GM23338 (cell line): Measurements from ENCODE around the gene DUSP5. TPM values are rescaled to one million over a fixed set of nuclear protein-coding genes. Genes with fewer than 3 reads are reported as not detected.

ENCODE experiments used
- ATAC-seq: fragments of 200-7000 bp; cut with Tn5 transposase; 3 replicates; pipeline ENCODE4 v1.9.1; 2020
- DNase-seq: peaks from one replicate; pipeline ENCODE4 v3.0.0-alpha.2; 2015; ENCODE audit warnings: low spot score
- H2AFZ ChIP-seq: fragments of 200-600 bp; sonication (generic); 2 replicates; pipeline ENCODE4 v1.8.0; 2016; ENCODE audit warnings: antibody characterized with exemption, mild to moderate bottlenecking, moderate library complexity
- H3F3A ChIP-seq: fragments of 200-600 bp; sonication (generic); replicated peaks from 2 replicates; pipeline ENCODE4 v1.8.0; 2017; ENCODE audit warnings: antibody characterized with exemption, mixed run types, low read depth
- H3K27ac ChIP-seq: fragments of 200-600 bp; sonication (generic); 2 replicates; pipeline ENCODE4 v1.6.1; 2016; ENCODE audit warnings: low read depth
- H3K27me3 ChIP-seq: fragments of 200-600 bp; sonication (generic); 2 replicates; pipeline ENCODE4 v1.8.0; 2016; ENCODE audit warnings: mild to moderate bottlenecking, mixed run types, moderate library complexity; ENCODE audit not compliant: insufficient read depth
- H3K36me3 ChIP-seq: fragments of 200-600 bp; sonication (generic); 2 replicates; pipeline ENCODE4 v1.8.0; 2016; ENCODE audit warnings: mild to moderate bottlenecking; ENCODE audit not compliant: insufficient read depth
- H3K4me1 ChIP-seq: fragments of 200-600 bp; sonication (generic); 2 replicates; pipeline ENCODE4 v1.8.0; 2016; ENCODE audit warnings: mild to moderate bottlenecking, moderate library complexity; ENCODE audit not compliant: insufficient read depth
- H3K4me2 ChIP-seq: fragments of 200-600 bp; sonication (generic); 2 replicates; pipeline ENCODE4 v1.7.1; 2017; ENCODE audit warnings: mixed run types
- H3K4me3 ChIP-seq: fragments of 200-600 bp; sonication (generic); 2 replicates; pipeline ENCODE4 v1.6.1; 2016; ENCODE audit warnings: mixed run types
- H3K79me2 ChIP-seq: fragments of 200-600 bp; sonication (generic); replicated peaks from 2 replicates; pipeline ENCODE4 v1.8.0; 2017; ENCODE audit warnings: mild to moderate bottlenecking; ENCODE audit not compliant: insufficient read depth
- H3K9me2 ChIP-seq: fragments of 200-600 bp; sonication (generic); 2 replicates; pipeline ENCODE4 v1.8.0; 2017; ENCODE audit not compliant: insufficient read depth
- H4K20me1 ChIP-seq: fragments of 200-600 bp; sonication (generic); replicated peaks from 2 replicates; pipeline ENCODE4 v1.8.0; 2017; ENCODE audit warnings: mild to moderate bottlenecking; ENCODE audit not compliant: insufficient read depth
- H3K27ac Mint-ChIP-seq: 2 replicates; pipeline ENCODE4 v1.8.0; 2020; ENCODE audit warnings: inconsistent platforms, mild to moderate bottlenecking, moderate library complexity, mixed read lengths
- H3K27me3 Mint-ChIP-seq: 3 replicates; pipeline ENCODE4 v1.8.0; 2022; ENCODE audit warnings: low read depth, mild to moderate bottlenecking, moderate library complexity, mixed read lengths, inconsistent platforms; ENCODE audit not compliant: insufficient read depth, poor library complexity
- H3K36me3 Mint-ChIP-seq: 3 replicates; pipeline ENCODE4 v1.8.0; 2021; ENCODE audit warnings: low read depth, mild to moderate bottlenecking, inconsistent platforms, moderate library complexity, mixed read lengths
- H3K4me1 Mint-ChIP-seq: 3 replicates; pipeline ENCODE4 v1.8.0; 2020; ENCODE audit warnings: mild to moderate bottlenecking, inconsistent platforms, mixed read lengths
- H3K4me3 Mint-ChIP-seq: 3 replicates; pipeline ENCODE4 v1.8.0; 2021; ENCODE audit warnings: moderate library complexity, mild to moderate bottlenecking, inconsistent platforms, mixed read lengths
- H3K9me3 Mint-ChIP-seq: 3 replicates; pipeline ENCODE4 v1.8.0; 2020; ENCODE audit warnings: moderate library complexity, mild to moderate bottlenecking, inconsistent platforms, mixed read lengths
- CREB1 ChIP-seq: fragments of 250-450 bp; sonication (Bioruptor Pico); IDR thresholded peaks from 2 replicates; pipeline ENCODE4 v1.5.0; 2020; ENCODE audit warnings: low read depth, mild to moderate bottlenecking, moderate library complexity
- EZH2 ChIP-seq: fragments of 200-600 bp; sonication (generic); IDR thresholded peaks from one replicate; pipeline ENCODE4 v1.8.0; 2017; ENCODE audit warnings: antibody characterized with exemption, mild to moderate bottlenecking, low read depth; ENCODE audit not compliant: unreplicated experiment
- EZH2phosphoT487 ChIP-seq: fragments of 200-600 bp; sonication (generic); IDR thresholded peaks from one replicate; pipeline ENCODE4 v1.8.1; 2018; ENCODE audit warnings: antibody characterized with exemption; ENCODE audit not compliant: unreplicated experiment
- JUNB ChIP-seq: IDR thresholded peaks from one replicate; pipeline ENCODE4 v1.6.1; 2016; ENCODE audit warnings: antibody characterized with exemption; ENCODE audit not compliant: unreplicated experiment
- NANOG ChIP-seq: IDR thresholded peaks from 2 replicates; pipeline ENCODE4 v1.6.1; 2016; ENCODE audit warnings: antibody characterized with exemption, borderline replicate concordance
- POLR2AphosphoS5 ChIP-seq: IDR thresholded peaks from 2 replicates; pipeline ENCODE4 v1.6.1; 2016; ENCODE audit warnings: antibody characterized with exemption, low read depth
- STAT1 ChIP-seq: IDR thresholded peaks from one replicate; pipeline ENCODE4 v1.6.1; 2016; ENCODE audit warnings: antibody characterized with exemption; ENCODE audit not compliant: unreplicated experiment
- ZNF114 ChIP-seq: fragments of 250-450 bp; sonication (Bioruptor Pico); IDR thresholded peaks from 2 replicates; pipeline ENCODE4 v1.5.0; 2020; ENCODE audit warnings: mild to moderate bottlenecking, moderate library complexity
- ZNF331 ChIP-seq: fragments of 250-450 bp; sonication (Bioruptor Pico); IDR thresholded peaks from 2 replicates; pipeline ENCODE4 v1.5.0; 2020; ENCODE audit warnings: low read depth, mild to moderate bottlenecking, moderate library complexity
- polyA plus RNA-seq: library from polyadenylated mRNA; unstranded; fragments of >200 nt; fragmentation: Nextera tagmentation; extraction: Ambion mirVana; gene quantifications from 2 replicates; pipeline ENCODE4 v1.2.1, GENCODE V29; 2016
- total RNA-seq: library from RNA; depleted of rRNA; stranded (reverse); fragments of >200 nt; shearing (Covaris generic); gene quantifications from 2 replicates; pipeline ENCODE4 v1.2.3, GENCODE V29; 2014
- TF ChIP-seq, protein P1 (sequence below), 2 experiments: fragments of 200-600 bp in 1 of 2; sonication (generic) in 1 of 2; conservative IDR thresholded peaks; 2 replicates each; pipeline versions ENCODE4 v1.5.1 to v1.6.1; 2016 to 2017; ENCODE audit warnings: antibody characterized with exemption in 2 of 2, low read depth in 2 of 2, mild to moderate bottlenecking in 2 of 2, moderate library complexity in 1 of 2
- TF ChIP-seq, protein P2 (sequence below): fragments of 250-450 bp; sonication (Bioruptor Pico); IDR thresholded peaks from 2 replicates; pipeline ENCODE4 v1.5.0; 2020; ENCODE audit warnings: mild to moderate bottlenecking, moderate library complexity
- TF ChIP-seq, protein P3 (sequence below): IDR thresholded peaks from one replicate; pipeline ENCODE4 v1.6.1; 2018; ENCODE audit warnings: antibody characterized with exemption; ENCODE audit not compliant: unreplicated experiment
- TF ChIP-seq, protein P4 (sequence below): IDR thresholded peaks from 2 replicates; pipeline ENCODE4 v1.6.1; 2016; ENCODE audit warnings: antibody characterized with exemption

DUSP5 gene
- total and polyA plus RNA-seq, 2 experiments from 2014 or later = 10.8 to 35.9 TPM

DNA sequence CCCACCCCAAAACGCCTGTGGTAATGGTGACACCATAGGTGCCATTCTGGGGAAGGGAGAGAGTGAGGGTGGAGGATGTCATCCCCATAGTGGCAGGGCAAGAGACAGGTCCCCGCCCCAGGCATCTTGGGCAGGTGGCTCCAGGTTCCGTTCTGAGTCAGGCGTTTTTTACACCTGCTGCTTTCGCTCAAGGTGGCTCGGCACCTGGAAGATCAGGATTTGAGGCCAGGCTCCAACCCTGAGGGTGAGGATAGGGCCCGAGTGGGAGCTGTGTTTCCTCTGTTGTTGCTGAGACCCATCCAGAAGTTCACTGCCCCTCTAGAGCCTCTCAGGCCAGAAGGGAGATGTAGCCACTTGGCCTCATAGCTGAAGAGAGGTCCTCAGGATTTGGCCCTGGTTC lies 36.6 kb upstream of the DUSP5 start:
- no peaks in the 10 kb centered on the region for H3K36me3 Mint-ChIP-seq
- no peak for ATAC-seq

More for the DNA sequence above, 36.6 kb upstream of the DUSP5 start:
- Histone ChIP-seq H2AFZ (no peak overlapping the region), H3K36me3 (no peaks in the 10 kb centered on the region), H4K20me1 (no peaks in the 10 kb centered on the region), H3K4me2 (no peak overlapping the region), H3K4me3 (no peak overlapping the region), H3K27me3 (no peaks in the 10 kb centered on the region), H3K79me2 (no peaks in the 10 kb centered on the region), H3K4me1 (peaks cover 5% of the 10 kb centered on the region; the same call in 1 of the 2 replicates), H3F3A (no peaks in the 10 kb centered on the region), H3K27ac (no peak overlapping the region), H3K9me2 (no peaks in the 10 kb centered on the region)
- Mint-ChIP-seq H3K9me3 (no peaks in the 10 kb centered on the region), H3K4me3 (no peak overlapping the region), H3K27me3 (peaks cover 9% of the 10 kb centered on the region), H3K27ac (no peak overlapping the region), H3K4me1 (peaks cover 13% of the 10 kb centered on the region)
- no peak for DNase-seq
- TF ChIP-seq STAT1 (no peak), POLR2AphosphoS5 (no peak), NANOG (no peak), EZH2phosphoT487 (no peak), JUNB (no peak), CREB1 (CRISPR knock-in tag) (no peak), ZNF114 (CRISPR knock-in tag) (no peak), EZH2 (no peak), ZNF331 (no peak)
- TF ChIP-seq, protein P1, sequence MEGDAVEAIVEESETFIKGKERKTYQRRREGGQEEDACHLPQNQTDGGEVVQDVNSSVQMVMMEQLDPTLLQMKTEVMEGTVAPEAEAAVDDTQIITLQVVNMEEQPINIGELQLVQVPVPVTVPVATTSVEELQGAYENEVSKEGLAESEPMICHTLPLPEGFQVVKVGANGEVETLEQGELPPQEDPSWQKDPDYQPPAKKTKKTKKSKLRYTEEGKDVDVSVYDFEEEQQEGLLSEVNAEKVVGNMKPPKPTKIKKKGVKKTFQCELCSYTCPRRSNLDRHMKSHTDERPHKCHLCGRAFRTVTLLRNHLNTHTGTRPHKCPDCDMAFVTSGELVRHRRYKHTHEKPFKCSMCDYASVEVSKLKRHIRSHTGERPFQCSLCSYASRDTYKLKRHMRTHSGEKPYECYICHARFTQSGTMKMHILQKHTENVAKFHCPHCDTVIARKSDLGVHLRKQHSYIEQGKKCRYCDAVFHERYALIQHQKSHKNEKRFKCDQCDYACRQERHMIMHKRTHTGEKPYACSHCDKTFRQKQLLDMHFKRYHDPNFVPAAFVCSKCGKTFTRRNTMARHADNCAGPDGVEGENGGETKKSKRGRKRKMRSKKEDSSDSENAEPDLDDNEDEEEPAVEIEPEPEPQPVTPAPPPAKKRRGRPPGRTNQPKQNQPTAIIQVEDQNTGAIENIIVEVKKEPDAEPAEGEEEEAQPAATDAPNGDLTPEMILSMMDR (conservative IDR thresholded peaks at IDR 0.05; ENCODE audit: low read depth in 2 of 2) = no peak
- TF ChIP-seq, protein P2, sequence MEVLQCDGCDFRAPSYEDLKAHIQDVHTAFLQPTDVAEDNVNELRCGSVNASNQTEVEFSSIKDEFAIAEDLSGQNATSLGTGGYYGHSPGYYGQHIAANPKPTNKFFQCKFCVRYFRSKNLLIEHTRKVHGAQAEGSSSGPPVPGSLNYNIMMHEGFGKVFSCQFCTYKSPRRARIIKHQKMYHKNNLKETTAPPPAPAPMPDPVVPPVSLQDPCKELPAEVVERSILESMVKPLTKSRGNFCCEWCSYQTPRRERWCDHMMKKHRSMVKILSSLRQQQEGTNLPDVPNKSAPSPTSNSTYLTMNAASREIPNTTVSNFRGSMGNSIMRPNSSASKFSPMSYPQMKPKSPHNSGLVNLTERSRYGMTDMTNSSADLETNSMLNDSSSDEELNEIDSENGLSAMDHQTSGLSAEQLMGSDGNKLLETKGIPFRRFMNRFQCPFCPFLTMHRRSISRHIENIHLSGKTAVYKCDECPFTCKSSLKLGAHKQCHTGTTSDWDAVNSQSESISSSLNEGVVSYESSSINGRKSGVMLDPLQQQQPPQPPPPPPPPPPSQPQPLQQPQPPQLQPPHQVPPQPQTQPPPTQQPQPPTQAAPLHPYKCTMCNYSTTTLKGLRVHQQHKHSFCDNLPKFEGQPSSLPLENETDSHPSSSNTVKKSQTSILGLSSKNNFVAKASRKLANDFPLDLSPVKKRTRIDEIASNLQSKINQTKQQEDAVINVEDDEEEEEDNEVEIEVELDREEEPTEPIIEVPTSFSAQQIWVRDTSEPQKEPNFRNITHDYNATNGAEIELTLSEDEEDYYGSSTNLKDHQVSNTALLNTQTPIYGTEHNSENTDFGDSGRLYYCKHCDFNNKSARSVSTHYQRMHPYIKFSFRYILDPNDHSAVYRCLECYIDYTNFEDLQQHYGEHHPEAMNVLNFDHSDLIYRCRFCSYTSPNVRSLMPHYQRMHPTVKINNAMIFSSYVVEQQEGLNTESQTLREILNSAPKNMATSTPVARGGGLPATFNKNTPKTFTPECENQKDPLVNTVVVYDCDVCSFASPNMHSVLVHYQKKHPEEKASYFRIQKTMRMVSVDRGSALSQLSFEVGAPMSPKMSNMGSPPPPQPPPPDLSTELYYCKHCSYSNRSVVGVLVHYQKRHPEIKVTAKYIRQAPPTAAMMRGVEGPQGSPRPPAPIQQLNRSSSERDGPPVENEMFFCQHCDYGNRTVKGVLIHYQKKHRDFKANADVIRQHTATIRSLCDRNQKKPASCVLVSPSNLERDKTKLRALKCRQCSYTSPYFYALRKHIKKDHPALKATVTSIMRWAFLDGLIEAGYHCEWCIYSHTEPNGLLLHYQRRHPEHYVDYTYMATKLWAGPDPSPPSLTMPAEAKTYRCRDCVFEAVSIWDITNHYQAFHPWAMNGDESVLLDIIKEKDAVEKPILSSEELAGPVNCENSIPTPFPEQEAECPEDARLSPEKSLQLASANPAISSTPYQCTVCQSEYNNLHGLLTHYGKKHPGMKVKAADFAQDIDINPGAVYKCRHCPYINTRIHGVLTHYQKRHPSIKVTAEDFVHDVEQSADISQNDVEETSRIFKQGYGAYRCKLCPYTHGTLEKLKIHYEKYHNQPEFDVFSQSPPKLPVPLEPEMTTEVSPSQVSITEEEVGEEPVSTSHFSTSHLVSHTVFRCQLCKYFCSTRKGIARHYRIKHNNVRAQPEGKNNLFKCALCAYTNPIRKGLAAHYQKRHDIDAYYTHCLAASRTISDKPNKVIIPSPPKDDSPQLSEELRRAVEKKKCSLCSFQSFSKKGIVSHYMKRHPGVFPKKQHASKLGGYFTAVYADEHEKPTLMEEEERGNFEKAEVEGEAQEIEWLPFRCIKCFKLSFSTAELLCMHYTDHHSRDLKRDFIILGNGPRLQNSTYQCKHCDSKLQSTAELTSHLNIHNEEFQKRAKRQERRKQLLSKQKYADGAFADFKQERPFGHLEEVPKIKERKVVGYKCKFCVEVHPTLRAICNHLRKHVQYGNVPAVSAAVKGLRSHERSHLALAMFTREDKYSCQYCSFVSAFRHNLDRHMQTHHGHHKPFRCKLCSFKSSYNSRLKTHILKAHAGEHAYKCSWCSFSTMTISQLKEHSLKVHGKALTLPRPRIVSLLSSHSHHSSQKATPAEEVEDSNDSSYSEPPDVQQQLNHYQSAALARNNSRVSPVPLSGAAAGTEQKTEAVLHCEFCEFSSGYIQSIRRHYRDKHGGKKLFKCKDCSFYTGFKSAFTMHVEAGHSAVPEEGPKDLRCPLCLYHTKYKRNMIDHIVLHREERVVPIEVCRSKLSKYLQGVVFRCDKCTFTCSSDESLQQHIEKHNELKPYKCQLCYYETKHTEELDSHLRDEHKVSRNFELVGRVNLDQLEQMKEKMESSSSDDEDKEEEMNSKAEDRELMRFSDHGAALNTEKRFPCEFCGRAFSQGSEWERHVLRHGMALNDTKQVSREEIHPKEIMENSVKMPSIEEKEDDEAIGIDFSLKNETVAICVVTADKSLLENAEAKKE (CRISPR knock-in tag) = no peak
- TF ChIP-seq, protein P3, sequence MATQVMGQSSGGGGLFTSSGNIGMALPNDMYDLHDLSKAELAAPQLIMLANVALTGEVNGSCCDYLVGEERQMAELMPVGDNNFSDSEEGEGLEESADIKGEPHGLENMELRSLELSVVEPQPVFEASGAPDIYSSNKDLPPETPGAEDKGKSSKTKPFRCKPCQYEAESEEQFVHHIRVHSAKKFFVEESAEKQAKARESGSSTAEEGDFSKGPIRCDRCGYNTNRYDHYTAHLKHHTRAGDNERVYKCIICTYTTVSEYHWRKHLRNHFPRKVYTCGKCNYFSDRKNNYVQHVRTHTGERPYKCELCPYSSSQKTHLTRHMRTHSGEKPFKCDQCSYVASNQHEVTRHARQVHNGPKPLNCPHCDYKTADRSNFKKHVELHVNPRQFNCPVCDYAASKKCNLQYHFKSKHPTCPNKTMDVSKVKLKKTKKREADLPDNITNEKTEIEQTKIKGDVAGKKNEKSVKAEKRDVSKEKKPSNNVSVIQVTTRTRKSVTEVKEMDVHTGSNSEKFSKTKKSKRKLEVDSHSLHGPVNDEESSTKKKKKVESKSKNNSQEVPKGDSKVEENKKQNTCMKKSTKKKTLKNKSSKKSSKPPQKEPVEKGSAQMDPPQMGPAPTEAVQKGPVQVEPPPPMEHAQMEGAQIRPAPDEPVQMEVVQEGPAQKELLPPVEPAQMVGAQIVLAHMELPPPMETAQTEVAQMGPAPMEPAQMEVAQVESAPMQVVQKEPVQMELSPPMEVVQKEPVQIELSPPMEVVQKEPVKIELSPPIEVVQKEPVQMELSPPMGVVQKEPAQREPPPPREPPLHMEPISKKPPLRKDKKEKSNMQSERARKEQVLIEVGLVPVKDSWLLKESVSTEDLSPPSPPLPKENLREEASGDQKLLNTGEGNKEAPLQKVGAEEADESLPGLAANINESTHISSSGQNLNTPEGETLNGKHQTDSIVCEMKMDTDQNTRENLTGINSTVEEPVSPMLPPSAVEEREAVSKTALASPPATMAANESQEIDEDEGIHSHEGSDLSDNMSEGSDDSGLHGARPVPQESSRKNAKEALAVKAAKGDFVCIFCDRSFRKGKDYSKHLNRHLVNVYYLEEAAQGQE = no peak
- TF ChIP-seq, protein P4, sequence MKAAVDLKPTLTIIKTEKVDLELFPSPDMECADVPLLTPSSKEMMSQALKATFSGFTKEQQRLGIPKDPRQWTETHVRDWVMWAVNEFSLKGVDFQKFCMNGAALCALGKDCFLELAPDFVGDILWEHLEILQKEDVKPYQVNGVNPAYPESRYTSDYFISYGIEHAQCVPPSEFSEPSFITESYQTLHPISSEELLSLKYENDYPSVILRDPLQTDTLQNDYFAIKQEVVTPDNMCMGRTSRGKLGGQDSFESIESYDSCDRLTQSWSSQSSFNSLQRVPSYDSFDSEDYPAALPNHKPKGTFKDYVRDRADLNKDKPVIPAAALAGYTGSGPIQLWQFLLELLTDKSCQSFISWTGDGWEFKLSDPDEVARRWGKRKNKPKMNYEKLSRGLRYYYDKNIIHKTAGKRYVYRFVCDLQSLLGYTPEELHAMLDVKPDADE = no peak
